Mucosa of rectum (tissue), 2 donors: ENCODE results near the gene TPM1.

Source experiments
- H3K27ac ChIP-seq, 2 donors: one replicate each; pipeline ENCODE4 v1.7.0; 2013; ENCODE audit warnings: inconsistent platforms in 2 of 2, low read depth in 2 of 2, low read length in 2 of 2
- H3K27me3 ChIP-seq, 2 donors: one replicate each; pipeline ENCODE4 v1.7.0; 2013; ENCODE audit warnings: low read length in 2 of 2; ENCODE audit not compliant: control insufficient read depth in 2 of 2, insufficient read depth in 2 of 2
- H3K36me3 ChIP-seq, 2 donors: one replicate each; pipeline ENCODE4 v1.7.0; 2013; ENCODE audit warnings: low read length in 2 of 2; ENCODE audit not compliant: control insufficient read depth in 2 of 2, insufficient read depth in 2 of 2
- H3K4me1 ChIP-seq, 2 donors: one replicate each; pipeline ENCODE4 v1.7.0; 2013; ENCODE audit warnings: low read length in 2 of 2, mild to moderate bottlenecking in 1 of 2; ENCODE audit not compliant: control insufficient read depth in 2 of 2, insufficient read depth in 2 of 2
- H3K4me3 ChIP-seq, 2 donors: one replicate each; pipeline ENCODE4 v1.7.0; 2013; ENCODE audit warnings: low read length in 2 of 2
- H3K9ac ChIP-seq, 2 donors: one replicate each; pipeline ENCODE4 v1.7.0; 2013; ENCODE audit warnings: low read length in 2 of 2, low read depth in 1 of 2, mild to moderate bottlenecking in 1 of 2
- H3K9me3 ChIP-seq, 2 donors: one replicate each; pipeline ENCODE4 v1.7.0; 2013; ENCODE audit warnings: low read length in 2 of 2; ENCODE audit not compliant: control insufficient read depth in 2 of 2
- donor health status: healthy.
- donor health status: Normal muscosa, but diverticular disease.

TPM1 gene

GRCh38 chr15:63046917-63047760, 4.6 kb downstream of the TPM1 start:
- H3K27me3 ChIP-seq: peaks cover 0 to 3% of the 10 kb centered on the region in 2 donors
- H3K4me1 ChIP-seq: peaks cover 33 to 56% of the 10 kb centered on the region in 2 donors
- peak overlapping the region; percentile 91 to 95 for H3K4me3 ChIP-seq
- peak overlapping the region; percentile 10 to 99 for H3K9ac ChIP-seq
- peaks cover 5 to 10% of the 10 kb centered on the region in 2 donors for H3K36me3 ChIP-seq
- H3K9me3 ChIP-seq: no peaks in the 10 kb centered on the region
- H3K27ac ChIP-seq: peak overlapping the region; percentile 96 to 99

GRCh38 chr15:63047792-63048114, 5.2 kb downstream of the TPM1 start:
- H3K9ac ChIP-seq: peak overlapping the region; percentile 68 to 99
- H3K9me3 ChIP-seq: no peaks in the 10 kb centered on the region
- H3K27ac ChIP-seq: peak overlapping the region; percentile 96 to 99
- H3K4me3 ChIP-seq: peak overlapping the region; percentile 91 to 95
- peaks cover 5 to 10% of the 10 kb centered on the region in 2 donors for H3K36me3 ChIP-seq
- H3K27me3 ChIP-seq: peaks cover 0 to 3% of the 10 kb centered on the region in 2 donors
- H3K4me1 ChIP-seq: peaks cover 39 to 61% of the 10 kb centered on the region in 2 donors

- Histone ChIP-seq H3K9me3 (no peaks in the 10 kb centered on the region), H3K9ac (peak overlapping the region; percentile 97 to 99), H3K27me3 (peaks cover 0 to 3% of the 10 kb centered on the region in 2 donors), H3K27ac (peak overlapping the region; percentile 96 to 99), H3K4me1 (peaks cover 44 to 66% of the 10 kb centered on the region in 2 donors), H3K4me3 (peak overlapping the region; percentile 91 to 95), H3K36me3 (peaks cover 5 to 10% of the 10 kb centered on the region in 2 donors)
Measured at GRCh38 chr15:63048115-63048775, 5.7 kb downstream of the TPM1 start.

- H3K27ac ChIP-seq: peak overlapping the region; percentile 96 to 99
- H3K4me1 ChIP-seq: peaks cover 48 to 71% of the 10 kb centered on the region in 2 donors
- peak overlapping the region; percentile 97 to 99 for H3K9ac ChIP-seq
- H3K4me3 ChIP-seq: peak overlapping the region; percentile 91 to 95
- H3K36me3 ChIP-seq: peaks cover 4 to 8% of the 10 kb centered on the region in 2 donors
- peaks cover 0 to 2% of the 10 kb centered on the region in 2 donors for H3K27me3 ChIP-seq
- H3K9me3 ChIP-seq: no peaks in the 10 kb centered on the region
Measured at GRCh38 chr15:63048776-63049665, 6.5 kb downstream of the TPM1 start.

GRCh38 chr15:63049783-63050371, 7.3 kb downstream of the TPM1 start:
- H3K27me3 ChIP-seq: no peaks in the 10 kb centered on the region
- H3K27ac ChIP-seq: peak overlapping the region; percentile 96 to 99
- peak overlapping the region; percentile 97 to 99 for H3K9ac ChIP-seq
- H3K36me3 ChIP-seq: peaks cover 2 to 3% of the 10 kb centered on the region in 2 donors
- peak overlapping the region; percentile 91 to 95 for H3K4me3 ChIP-seq
- H3K9me3 ChIP-seq: no peaks in the 10 kb centered on the region
- peaks cover 45 to 73% of the 10 kb centered on the region in 2 donors for H3K4me1 ChIP-seq

- Histone ChIP-seq H3K4me3 (peak overlapping the region; percentile 91 to 95), H3K27me3 (no peaks in the 10 kb centered on the region), H3K9me3 (no peaks in the 10 kb centered on the region), H3K36me3 (peaks cover 2 to 3% of the 10 kb centered on the region in 2 donors), H3K27ac (peak overlapping the region; percentile 96 to 99), H3K9ac (peak overlapping the region; percentile 97 to 99), H3K4me1 (peaks cover 44 to 66% of the 10 kb centered on the region in 2 donors)
Measured at GRCh38 chr15:63050731-63051155, 8.2 kb downstream of the TPM1 start.

- Histone ChIP-seq H3K9ac (peak overlapping the region; percentile 97 to 99), H3K27ac (peak overlapping the region; percentile 96 to 99), H3K4me1 (peaks cover 44 to 62% of the 10 kb centered on the region in 2 donors), H3K27me3 (no peaks in the 10 kb centered on the region), H3K4me3 (peak overlapping the region; percentile 91 to 95), H3K9me3 (no peaks in the 10 kb centered on the region), H3K36me3 (peaks cover 2 to 6% of the 10 kb centered on the region in 2 donors)
Measured at GRCh38 chr15:63051156-63052066, 8.9 kb downstream of the TPM1 start.

- Histone ChIP-seq H3K9ac (peak overlapping the region; percentile 47 to 73), H3K27ac (peak overlapping the region; percentile 96 to 99), H3K27me3 (no peaks in the 10 kb centered on the region), H3K9me3 (no peaks in the 10 kb centered on the region), H3K4me1 (peaks cover 42 to 58% of the 10 kb centered on the region in 2 donors), H3K36me3 (peaks cover 9% of the 10 kb centered on the region in 2 donors), H3K4me3 (peak overlapping the region; percentile 38 to 42)
Measured at GRCh38 chr15:63052077-63052841, 9.7 kb downstream of the TPM1 start.
